SK-N-SH treated with all-trans-retinoic acid at 6 μM for 48 hours (cell line): ENCODE data around the gene ASCL3.

Experiments used
- ATAC-seq: fragments of 200-7000 bp; cut with Tn5 transposase; 3 replicates; pipeline ENCODE4 v1.9.1; 2020; ENCODE audit warnings: mild to moderate bottlenecking, moderate library complexity
- CREB5 ChIP-seq: fragments of 250-450 bp; sonication (Bioruptor Pico); IDR thresholded peaks from 2 replicates; pipeline ENCODE4 v1.5.1; 2020; ENCODE audit warnings: low read depth, mild to moderate bottlenecking, moderate library complexity
- CSDC2 ChIP-seq: fragments of 250-450 bp; sonication (Bioruptor Pico); IDR thresholded peaks from 2 replicates; pipeline ENCODE4 v1.5.0; 2020; ENCODE audit warnings: mild to moderate bottlenecking, moderate library complexity
- CSRNP3 ChIP-seq: fragments of 250-450 bp; sonication (Bioruptor Pico); IDR thresholded peaks from 2 replicates; pipeline ENCODE4 v1.5.1; 2021; ENCODE audit warnings: mild to moderate bottlenecking, moderate library complexity
- ESRRG ChIP-seq: fragments of 250-450 bp; sonication (Bioruptor Pico); IDR thresholded peaks from 2 replicates; pipeline ENCODE4 v1.6.1; 2021; ENCODE audit warnings: mild to moderate bottlenecking
- OSR1 ChIP-seq: fragments of 250-450 bp; sonication (Bioruptor Pico); IDR thresholded peaks from 2 replicates; pipeline ENCODE4 v1.8.0; 2022; ENCODE audit warnings: moderate library complexity, mild to moderate bottlenecking, inconsistent platforms
- PPARA ChIP-seq: fragments of 250-450 bp; sonication (Bioruptor Pico); IDR thresholded peaks from 2 replicates; pipeline ENCODE4 v1.5.0; 2020; ENCODE audit warnings: mild to moderate bottlenecking, borderline replicate concordance
- RARB ChIP-seq: fragments of 250-450 bp; sonication (Bioruptor Pico); IDR thresholded peaks from 2 replicates; pipeline ENCODE4 v1.8.0; 2021; ENCODE audit warnings: mild to moderate bottlenecking, moderate library complexity
- SNAI2 ChIP-seq: fragments of 250-450 bp; sonication (Bioruptor Pico); IDR thresholded peaks from 2 replicates; pipeline ENCODE4 v1.5.0; 2020; ENCODE audit warnings: mild to moderate bottlenecking, moderate library complexity
- TCF4 ChIP-seq: fragments of 250-450 bp; sonication (Bioruptor Pico); IDR thresholded peaks from 2 replicates; pipeline ENCODE4 v1.8.0; 2021; ENCODE audit warnings: mild to moderate bottlenecking, moderate library complexity, borderline replicate concordance
- TOX ChIP-seq: fragments of 250-450 bp; sonication (Bioruptor Pico); IDR thresholded peaks from 2 replicates; pipeline ENCODE4 v1.8.0; 2021; ENCODE audit warnings: mild to moderate bottlenecking, moderate library complexity, borderline replicate concordance
- ZC3H10 ChIP-seq: fragments of 250-450 bp; sonication (Bioruptor Pico); IDR thresholded peaks from 2 replicates; pipeline ENCODE4 v1.5.1; 2021; ENCODE audit warnings: mild to moderate bottlenecking, moderate library complexity
- ZNF565 ChIP-seq: fragments of 450-650 bp; formaldehyde crosslinking; conservative IDR thresholded peaks from 2 replicates; pipeline ENCODE4 v1.5.0; 2020; ENCODE audit warnings: low read depth, mild to moderate bottlenecking, moderate library complexity
- ZNF70 ChIP-seq: fragments of 450-650 bp; formaldehyde crosslinking; IDR thresholded peaks from 2 replicates; pipeline ENCODE4 v1.5.0; 2020; ENCODE audit warnings: mild to moderate bottlenecking, moderate library complexity
- ZNF8 ChIP-seq: fragments of 450-650 bp; formaldehyde crosslinking; IDR thresholded peaks from 2 replicates; pipeline ENCODE4 v1.5.0; 2020; ENCODE audit warnings: mild to moderate bottlenecking, moderate library complexity
- TF ChIP-seq, protein P1 (sequence below): fragments of 250-450 bp; sonication (Bioruptor Pico); IDR thresholded peaks from 2 replicates; pipeline ENCODE4 v1.8.0; 2020; ENCODE audit warnings: mild to moderate bottlenecking, moderate library complexity, borderline replicate concordance
- TF ChIP-seq, protein P2 (sequence below): fragments of 250-450 bp; sonication (Bioruptor Pico); IDR thresholded peaks from 2 replicates; pipeline ENCODE4 v1.5.0; 2020; ENCODE audit warnings: mild to moderate bottlenecking, moderate library complexity

ASCL3 gene

GRCh38 chr11:8971924-8972316, 29.1 kb upstream of the ASCL3 start:
- TF ChIP-seq, protein P1, sequence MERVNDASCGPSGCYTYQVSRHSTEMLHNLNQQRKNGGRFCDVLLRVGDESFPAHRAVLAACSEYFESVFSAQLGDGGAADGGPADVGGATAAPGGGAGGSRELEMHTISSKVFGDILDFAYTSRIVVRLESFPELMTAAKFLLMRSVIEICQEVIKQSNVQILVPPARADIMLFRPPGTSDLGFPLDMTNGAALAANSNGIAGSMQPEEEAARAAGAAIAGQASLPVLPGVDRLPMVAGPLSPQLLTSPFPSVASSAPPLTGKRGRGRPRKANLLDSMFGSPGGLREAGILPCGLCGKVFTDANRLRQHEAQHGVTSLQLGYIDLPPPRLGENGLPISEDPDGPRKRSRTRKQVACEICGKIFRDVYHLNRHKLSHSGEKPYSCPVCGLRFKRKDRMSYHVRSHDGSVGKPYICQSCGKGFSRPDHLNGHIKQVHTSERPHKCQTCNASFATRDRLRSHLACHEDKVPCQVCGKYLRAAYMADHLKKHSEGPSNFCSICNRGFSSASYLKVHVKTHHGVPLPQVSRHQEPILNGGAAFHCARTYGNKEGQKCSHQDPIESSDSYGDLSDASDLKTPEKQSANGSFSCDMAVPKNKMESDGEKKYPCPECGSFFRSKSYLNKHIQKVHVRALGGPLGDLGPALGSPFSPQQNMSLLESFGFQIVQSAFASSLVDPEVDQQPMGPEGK (CRISPR knock-in tag) = no peak
- TF ChIP-seq TOX (CRISPR knock-in tag) = no peak
- no peak for TF ChIP-seq CREB5
- TF ChIP-seq TCF4 (CRISPR knock-in tag) = no peak
- no peak for TF ChIP-seq ZNF70 (CRISPR knock-in tag)
- no peak for TF ChIP-seq PPARA
- ATAC-seq = no peak

DNA sequence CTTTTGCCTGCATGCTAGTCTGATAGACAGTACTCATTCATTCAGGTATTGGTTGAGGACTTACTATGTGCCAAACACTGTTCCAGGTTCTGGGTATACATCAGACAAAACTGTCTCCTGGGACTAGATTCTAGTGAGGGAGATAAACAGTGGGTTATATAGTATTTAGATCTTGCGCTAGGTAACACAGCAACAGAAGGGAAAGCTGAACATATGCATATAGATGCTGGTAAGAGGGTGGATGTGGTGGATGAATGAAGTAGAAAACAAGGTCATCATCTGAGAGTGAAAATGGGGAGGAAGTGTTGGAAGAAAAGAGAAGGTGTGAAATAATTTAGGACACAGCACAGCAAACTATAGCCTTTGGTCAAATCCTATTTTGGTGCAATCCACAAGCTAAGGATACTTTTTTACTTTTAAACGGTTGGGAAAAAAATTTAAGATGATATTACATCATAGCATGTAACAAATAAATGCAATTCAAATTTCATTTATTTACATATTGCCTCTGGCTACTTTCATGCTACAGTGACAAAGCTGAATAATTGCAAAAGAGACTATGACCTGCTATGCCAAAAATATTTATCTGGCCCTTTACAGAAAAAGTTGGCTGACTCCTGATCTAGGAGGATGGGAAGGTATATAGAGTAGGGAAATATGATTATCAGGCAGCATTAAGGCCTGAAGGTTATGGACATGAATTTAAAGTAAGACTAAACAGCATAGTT, 28.5 kb upstream of the ASCL3 start:
- ATAC-seq = no peak
- TF ChIP-seq ZC3H10 (CRISPR knock-in tag) (no peak), RARB (CRISPR knock-in tag) (no peak)

DNA sequence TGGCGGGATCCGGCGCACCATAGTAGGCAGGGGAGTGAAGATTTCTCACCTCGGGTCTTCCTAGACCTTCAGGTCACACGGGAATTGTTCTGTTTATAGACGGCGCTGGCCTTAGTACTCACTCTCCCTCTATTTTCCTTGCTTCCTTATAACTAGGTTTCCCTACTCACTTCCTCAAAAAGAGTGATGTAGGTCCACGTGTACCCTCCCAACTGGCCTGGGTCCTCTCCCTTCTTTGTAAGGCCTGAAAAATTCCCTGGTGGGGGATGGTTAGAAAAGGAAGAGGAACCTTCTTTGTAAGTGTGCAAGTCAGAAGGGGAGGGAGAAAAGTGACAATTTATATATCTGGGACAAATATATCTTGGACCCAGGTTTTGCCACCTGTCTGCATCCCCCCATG, 24.4 kb upstream of the ASCL3 start:
- TF ChIP-seq, protein P1 (CRISPR knock-in tag) = no peak
- TF ChIP-seq CREB5 (no peak), TCF4 (CRISPR knock-in tag) (no peak), ZNF8 (no peak), CSRNP3 (CRISPR knock-in tag) (no peak), CSDC2 (CRISPR knock-in tag) (no peak), SNAI2 (CRISPR knock-in tag) (no peak), ZNF565 (CRISPR knock-in tag) (no peak), ZNF70 (CRISPR knock-in tag) (no peak), ESRRG (CRISPR knock-in tag) (no peak), OSR1 (CRISPR knock-in tag) (no peak), PPARA (no peak)
- TF ChIP-seq, protein P2, sequence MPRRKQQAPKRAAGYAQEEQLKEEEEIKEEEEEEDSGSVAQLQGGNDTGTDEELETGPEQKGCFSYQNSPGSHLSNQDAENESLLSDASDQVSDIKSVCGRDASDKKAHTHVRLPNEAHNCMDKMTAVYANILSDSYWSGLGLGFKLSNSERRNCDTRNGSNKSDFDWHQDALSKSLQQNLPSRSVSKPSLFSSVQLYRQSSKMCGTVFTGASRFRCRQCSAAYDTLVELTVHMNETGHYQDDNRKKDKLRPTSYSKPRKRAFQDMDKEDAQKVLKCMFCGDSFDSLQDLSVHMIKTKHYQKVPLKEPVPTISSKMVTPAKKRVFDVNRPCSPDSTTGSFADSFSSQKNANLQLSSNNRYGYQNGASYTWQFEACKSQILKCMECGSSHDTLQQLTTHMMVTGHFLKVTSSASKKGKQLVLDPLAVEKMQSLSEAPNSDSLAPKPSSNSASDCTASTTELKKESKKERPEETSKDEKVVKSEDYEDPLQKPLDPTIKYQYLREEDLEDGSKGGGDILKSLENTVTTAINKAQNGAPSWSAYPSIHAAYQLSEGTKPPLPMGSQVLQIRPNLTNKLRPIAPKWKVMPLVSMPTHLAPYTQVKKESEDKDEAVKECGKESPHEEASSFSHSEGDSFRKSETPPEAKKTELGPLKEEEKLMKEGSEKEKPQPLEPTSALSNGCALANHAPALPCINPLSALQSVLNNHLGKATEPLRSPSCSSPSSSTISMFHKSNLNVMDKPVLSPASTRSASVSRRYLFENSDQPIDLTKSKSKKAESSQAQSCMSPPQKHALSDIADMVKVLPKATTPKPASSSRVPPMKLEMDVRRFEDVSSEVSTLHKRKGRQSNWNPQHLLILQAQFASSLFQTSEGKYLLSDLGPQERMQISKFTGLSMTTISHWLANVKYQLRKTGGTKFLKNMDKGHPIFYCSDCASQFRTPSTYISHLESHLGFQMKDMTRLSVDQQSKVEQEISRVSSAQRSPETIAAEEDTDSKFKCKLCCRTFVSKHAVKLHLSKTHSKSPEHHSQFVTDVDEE = no peak
- no peak for ATAC-seq
